SH-SY5Y (cell line): ENCODE results near the gene MBNL1.

Source experiments
- GATA2 ChIP-seq: IDR thresholded peaks from 2 replicates; pipeline ENCODE4 v1.6.1; 2011; ENCODE audit warnings: mild to moderate bottlenecking, low read depth, low read length
- GATA3 ChIP-seq: IDR thresholded peaks from 2 replicates; pipeline ENCODE4 v1.6.1; 2011; ENCODE audit warnings: low read depth, mild to moderate bottlenecking, low read length, moderate library complexity

DNA sequence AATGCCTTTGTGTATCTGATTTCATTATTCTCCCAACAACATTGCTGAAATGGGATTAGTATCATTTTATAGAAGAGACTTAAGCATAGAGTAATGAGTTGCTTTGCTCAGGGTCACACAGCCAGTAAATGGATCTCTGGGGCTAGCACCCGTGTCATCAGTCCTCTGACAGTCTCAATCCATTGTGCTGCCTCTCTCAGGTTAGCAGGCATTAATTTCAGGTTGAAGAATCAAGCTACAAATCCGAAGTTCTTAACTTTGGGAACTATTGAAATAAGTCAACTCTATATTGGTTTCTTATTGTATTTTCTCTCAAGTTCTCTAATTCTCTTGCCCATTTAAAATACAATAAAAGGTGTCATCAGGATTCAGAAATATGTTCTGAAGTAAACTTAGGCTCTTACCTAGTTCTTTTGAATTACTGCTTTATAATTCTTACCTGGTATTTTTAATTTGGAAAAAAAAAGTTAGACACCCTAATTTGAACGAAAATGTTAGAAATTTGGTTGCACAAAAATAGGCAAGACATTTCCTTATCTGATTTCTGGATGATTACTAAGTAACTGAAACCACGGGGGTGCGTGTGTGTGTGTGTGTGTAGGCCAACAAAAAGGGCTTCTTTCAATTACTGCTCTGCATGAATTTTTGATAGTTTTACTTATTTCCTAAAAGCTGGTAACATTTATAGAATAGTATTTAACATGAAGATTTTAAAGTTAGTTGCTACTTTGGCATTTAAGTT lies 189.8 kb downstream of the MBNL1 start:
- TF ChIP-seq GATA2 (no peak), GATA3 (no peak)
